Fibroblast of pulmonary artery (primary cell): ENCODE measurements around the gene HSPA1L.

Source experiments
- DNase-seq: peaks from one replicate; pipeline ENCODE4 v3.0.0-alpha.2; 2010; ENCODE audit warnings: low read depth
- H3K4me3 ChIP-seq: replicated peaks from 2 replicates; pipeline ENCODE4 v1.5.1; 2011; ENCODE audit warnings: low read depth, mild to moderate bottlenecking, control low read depth, low read length, moderate library complexity
- TF ChIP-seq, protein P1 (sequence below): IDR thresholded peaks from 2 replicates; pipeline ENCODE4 v1.5.1; 2011; ENCODE audit warnings: mild to moderate bottlenecking, control low read depth, low read length, inconsistent platforms; ENCODE audit errors: missing control alignments

The HSPA1L gene

DNA sequence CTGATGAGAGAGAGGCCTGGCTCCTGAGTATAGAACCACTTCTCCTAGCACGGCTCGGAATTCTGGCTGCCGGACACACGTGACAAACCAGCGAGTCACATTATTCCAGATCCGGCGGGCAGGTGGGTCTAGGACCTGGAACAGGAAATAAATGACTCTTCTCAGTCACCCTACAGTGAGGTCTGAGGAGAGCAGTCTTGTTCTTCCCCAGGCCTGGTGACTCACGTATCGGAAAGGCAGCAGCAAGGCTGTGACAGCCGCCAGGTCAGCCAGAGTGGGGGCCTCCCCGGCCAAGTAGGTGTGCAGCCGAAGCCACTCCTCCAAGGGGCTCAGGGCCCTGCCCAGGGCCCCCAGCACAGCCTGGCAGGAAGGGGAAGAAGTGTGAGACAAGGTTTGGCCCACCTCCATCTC is 22.3 kb downstream of the HSPA1L start:
- TF ChIP-seq, protein P1, sequence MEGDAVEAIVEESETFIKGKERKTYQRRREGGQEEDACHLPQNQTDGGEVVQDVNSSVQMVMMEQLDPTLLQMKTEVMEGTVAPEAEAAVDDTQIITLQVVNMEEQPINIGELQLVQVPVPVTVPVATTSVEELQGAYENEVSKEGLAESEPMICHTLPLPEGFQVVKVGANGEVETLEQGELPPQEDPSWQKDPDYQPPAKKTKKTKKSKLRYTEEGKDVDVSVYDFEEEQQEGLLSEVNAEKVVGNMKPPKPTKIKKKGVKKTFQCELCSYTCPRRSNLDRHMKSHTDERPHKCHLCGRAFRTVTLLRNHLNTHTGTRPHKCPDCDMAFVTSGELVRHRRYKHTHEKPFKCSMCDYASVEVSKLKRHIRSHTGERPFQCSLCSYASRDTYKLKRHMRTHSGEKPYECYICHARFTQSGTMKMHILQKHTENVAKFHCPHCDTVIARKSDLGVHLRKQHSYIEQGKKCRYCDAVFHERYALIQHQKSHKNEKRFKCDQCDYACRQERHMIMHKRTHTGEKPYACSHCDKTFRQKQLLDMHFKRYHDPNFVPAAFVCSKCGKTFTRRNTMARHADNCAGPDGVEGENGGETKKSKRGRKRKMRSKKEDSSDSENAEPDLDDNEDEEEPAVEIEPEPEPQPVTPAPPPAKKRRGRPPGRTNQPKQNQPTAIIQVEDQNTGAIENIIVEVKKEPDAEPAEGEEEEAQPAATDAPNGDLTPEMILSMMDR = no peak
- no peak overlapping the region for H3K4me3 ChIP-seq
- DNase-seq = peak; percentile 27

DNA sequence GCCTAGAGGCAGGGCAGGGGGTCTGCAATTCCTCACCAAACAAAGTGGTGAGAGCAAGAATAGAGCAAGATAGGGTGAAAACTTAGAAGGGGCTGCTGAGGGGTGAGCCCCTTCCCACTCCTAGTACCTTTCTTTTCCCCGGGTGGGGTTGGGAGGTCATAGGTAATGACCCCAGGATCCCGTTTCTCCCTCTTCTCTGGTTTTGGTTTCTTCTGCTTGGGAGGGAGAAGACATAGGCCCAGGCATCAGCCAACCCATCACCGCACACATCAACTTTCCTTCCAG is 23.1 kb downstream of the HSPA1L start:
- no peak for DNase-seq
- no peak overlapping the region for H3K4me3 ChIP-seq
- TF ChIP-seq, protein P1 = no peak

DNA sequence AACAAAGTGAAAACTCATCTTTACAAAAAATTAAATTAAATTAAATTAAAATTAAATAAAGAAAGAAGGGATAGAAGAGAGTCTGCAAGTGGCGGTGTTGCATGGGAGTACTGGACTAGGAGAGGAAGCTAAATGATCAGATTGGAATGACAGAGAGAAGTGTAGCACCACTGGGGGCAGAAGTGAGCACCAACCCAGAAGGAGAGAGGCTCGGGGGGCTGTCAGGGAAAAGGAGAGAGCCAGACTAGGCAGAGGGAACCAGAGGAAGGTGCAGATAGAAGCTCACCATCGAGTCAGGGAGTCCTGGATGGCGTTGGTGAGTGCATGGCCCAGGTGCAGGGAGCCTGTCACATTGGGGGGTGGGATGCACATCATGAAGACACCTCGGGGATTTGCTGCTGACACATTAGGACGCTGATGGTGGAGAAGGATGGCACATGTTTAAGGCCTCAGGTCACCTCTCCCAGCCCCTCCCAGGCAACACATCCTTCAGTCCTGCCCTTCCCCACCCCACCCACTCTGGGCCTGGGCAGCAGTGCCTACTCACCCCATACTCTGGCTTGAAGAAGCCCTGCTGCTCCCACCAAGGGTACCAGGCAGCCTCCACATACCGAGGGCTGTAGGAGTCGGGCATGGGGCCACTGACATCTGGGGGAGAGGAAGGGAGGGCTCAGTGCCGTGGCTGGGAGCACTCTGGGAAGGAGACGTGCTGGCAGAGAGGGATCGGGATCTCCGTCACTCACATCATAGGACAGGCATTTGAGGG is 23.6 kb downstream of the HSPA1L start:
- peak; percentile 60 for DNase-seq
- no peak overlapping the region for H3K4me3 ChIP-seq
- TF ChIP-seq, protein P1 = peak; percentile 71

DNA sequence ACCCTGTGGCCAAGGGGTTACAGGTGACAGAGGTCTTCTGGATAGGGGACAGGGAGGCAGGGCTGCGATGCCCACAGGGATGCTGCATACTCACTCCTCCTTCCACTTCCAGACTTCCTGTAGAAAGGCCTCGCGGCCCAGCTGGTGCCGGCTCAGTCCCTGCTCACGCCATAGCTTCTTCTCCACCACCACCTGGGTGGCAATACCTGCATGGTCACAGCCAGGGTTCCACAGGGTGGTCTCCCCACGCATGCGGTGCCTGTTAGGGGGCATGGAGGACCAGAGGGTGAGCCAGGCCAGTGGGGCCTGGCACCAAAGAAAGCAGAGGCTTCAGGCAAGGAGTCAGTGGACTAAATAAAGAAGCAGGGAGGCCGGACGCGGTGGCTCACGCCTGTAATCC is 29.6 kb downstream of the HSPA1L start:
- H3K4me3 ChIP-seq = no peak overlapping the region
- TF ChIP-seq, protein P1 = no peak
- DNase-seq = no peak

DNA sequence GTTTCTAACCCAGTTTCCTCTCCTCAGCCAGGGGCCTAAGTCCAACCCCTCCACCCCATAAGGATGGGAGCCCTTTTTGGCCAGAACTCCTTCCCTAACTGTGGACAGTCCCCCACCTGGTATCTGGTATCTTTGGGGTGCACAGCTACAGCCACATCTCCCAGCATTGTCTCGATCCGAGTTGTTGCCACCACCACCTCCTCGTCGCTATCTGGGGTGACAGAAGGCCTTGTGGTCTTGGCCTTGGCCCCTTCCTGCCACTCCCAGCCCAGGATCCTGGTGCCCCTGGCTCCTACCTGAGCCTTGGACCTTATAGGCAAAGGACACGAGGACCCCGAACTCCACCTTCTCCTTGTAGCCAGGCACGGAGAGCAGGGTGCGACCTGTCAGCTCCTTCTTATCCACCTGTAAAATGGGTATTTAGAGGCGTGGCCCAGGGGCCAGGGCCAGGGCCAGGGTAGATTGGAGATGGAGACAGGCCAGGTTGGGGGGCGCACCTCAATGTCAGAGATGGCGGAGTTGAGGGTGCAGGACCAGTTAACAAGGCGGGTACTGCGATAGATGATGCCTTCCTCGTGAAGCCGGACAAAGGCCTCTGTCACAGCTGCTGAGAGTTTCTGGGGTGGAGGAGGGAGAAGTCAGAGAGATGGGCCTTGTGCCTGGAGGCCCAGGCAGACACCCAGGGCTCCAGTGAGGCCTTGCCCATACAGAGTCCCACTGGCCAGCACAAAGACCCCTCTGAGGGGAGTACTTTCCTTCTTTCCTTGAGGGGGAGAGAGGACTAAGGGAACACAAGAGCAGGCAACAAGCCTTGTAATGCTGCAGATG is 30.8 kb downstream of the HSPA1L start:
- H3K4me3 ChIP-seq = no peak overlapping the region
- no peak for DNase-seq
- TF ChIP-seq, protein P1 = no peak

DNA sequence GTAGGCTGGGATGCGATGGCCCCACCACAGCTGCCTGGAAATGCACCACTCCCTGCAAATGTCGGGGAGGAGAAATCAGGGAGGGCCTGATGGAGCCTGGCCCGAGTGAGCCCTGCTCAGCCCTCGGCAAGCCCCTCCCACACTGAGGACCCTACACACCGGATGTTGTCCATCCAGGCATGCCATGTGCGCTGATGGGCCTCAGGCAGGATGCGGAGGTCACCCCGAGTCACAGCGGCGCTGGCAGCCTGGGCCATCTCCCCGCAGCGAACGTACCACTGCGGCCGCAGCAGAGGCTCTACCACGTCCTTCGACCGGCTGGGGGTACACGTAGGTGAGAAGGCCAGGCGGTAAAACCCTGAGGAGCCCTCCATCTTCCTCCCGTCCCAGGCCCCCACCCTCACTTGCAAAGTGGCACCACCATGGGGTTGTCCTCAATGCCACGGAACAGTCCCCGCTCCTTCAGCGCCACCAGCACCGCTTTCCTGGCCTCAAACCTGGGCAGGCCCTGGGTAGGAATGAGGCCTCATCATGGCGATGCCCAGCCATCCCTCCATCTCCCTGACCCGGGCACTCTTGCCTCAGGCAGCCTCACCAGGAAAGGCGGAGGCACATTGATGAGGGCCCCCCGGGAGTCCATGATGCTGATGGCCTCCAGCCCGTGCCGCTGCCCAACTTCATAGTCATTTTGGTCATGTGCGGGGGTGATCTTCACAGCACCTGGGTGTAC is 32.8 kb downstream of the HSPA1L start:
- TF ChIP-seq, protein P1 = no peak
- no peak overlapping the region for H3K4me3 ChIP-seq
- no peak for DNase-seq
